Common myeloid progenitor, CD34-positive (primary cell): ENCODE results near the gene SPG21.

Source experiments
- CTCF ChIA-PET: fragments of 350-600 bp; sonication (Branson Sonifier 250); formaldehyde crosslinking; loops from one replicate; lab custom pipeline; 2021; ENCODE audit warnings: antibody characterized with exemption; lab: Charles Lee
- POLR2A ChIA-PET: fragments of 350-600 bp; sonication (Branson Sonifier 250); formaldehyde crosslinking; loops from one replicate; lab custom pipeline; 2021; ENCODE audit warnings: antibody characterized with exemption; lab: Charles Lee
- DNase-seq, 3 donors: peaks; one replicate each; pipeline versions ENCODE4 v3.0.0 to v3.0.0-alpha.2; 2013
- H3K27ac ChIP-seq, 2 experiments: 1 replicate in 1 of 2; 2 replicates in 1 of 2; pipeline ENCODE4 v1.7.0; 2013; ENCODE audit warnings: inconsistent platforms in 2 of 2, low read length in 2 of 2, mild to moderate bottlenecking in 2 of 2, low read depth in 1 of 2, moderate library complexity in 1 of 2; ENCODE audit not compliant: severe bottlenecking in 2 of 2, insufficient read depth in 1 of 2, poor library complexity in 1 of 2
- H3K27me3 ChIP-seq, 5 experiments: replicated peaks in 2 of 5; 1 replicate in 3 of 5; 2 replicates in 2 of 5; pipeline versions ENCODE4 v1.6.1 to v1.7.0; 2013; ENCODE audit warnings: low read length in 4 of 5, mild to moderate bottlenecking in 2 of 5, moderate library complexity in 2 of 5, inconsistent platforms in 1 of 5; ENCODE audit not compliant: insufficient read depth in 5 of 5, control insufficient read depth in 4 of 5
- H3K36me3 ChIP-seq, 4 experiments: 1 replicate in 2 of 4; 2 replicates in 2 of 4; pipeline versions ENCODE4 v1.6.1 to v1.7.0; 2013; ENCODE audit warnings: low read length in 3 of 4, control low read depth in 1 of 4, mild to moderate bottlenecking in 1 of 4; ENCODE audit not compliant: control insufficient read depth in 4 of 4, insufficient read depth in 4 of 4
- H3K4me1 ChIP-seq, 4 experiments: 1 replicate in 3 of 4; 2 replicates in 1 of 4; pipeline versions ENCODE4 v1.6.1 to v1.7.1; 2013; ENCODE audit warnings: low read length in 3 of 4, mild to moderate bottlenecking in 3 of 4, control low read depth in 1 of 4, inconsistent platforms in 1 of 4, moderate library complexity in 1 of 4; ENCODE audit not compliant: control insufficient read depth in 4 of 4, insufficient read depth in 4 of 4; ENCODE audit errors: control extremely low read depth in 1 of 4
- H3K4me3 ChIP-seq, 7 experiments: 1 replicate in 4 of 7; 2 replicates in 3 of 7; pipeline versions ENCODE4 v1.5.1 to v1.7.0; 2013; ENCODE audit warnings: mild to moderate bottlenecking in 7 of 7, low read length in 6 of 7, moderate library complexity in 6 of 7, inconsistent platforms in 2 of 7, low read depth in 2 of 7, control low read depth in 1 of 7; ENCODE audit not compliant: insufficient read depth in 4 of 7, control insufficient read depth in 1 of 7; ENCODE audit errors: extremely low read depth in 1 of 7
- H3K9me3 ChIP-seq, 5 experiments: 1 replicate in 4 of 5; 2 replicates in 1 of 5; pipeline versions ENCODE4 v1.6.1 to v1.7.1; 2013; ENCODE audit warnings: low read length in 4 of 5, mild to moderate bottlenecking in 2 of 5, inconsistent platforms in 1 of 5, low read depth in 1 of 5, moderate library complexity in 1 of 5; ENCODE audit not compliant: control insufficient read depth in 4 of 5, insufficient read depth in 2 of 5; ENCODE audit errors: control extremely low read depth in 1 of 5
- WGBS: methylation state at CpG from one replicate; pipeline ENCODE4 v1.1.5; 2013; ENCODE audit not compliant: insufficient coverage; 5-methylcytosine and 5-hydroxymethylcytosine counted together

The SPG21 gene

GRCh38 chr15:64930778-64931371, 58.8 kb downstream of the SPG21 start:
- POLR2A ChIA-PET, result no interaction called here
- Histone ChIP-seq H3K9me3 (no peaks in the 10 kb centered on the region), H3K27ac (no peak overlapping the region), H3K27me3 (no peaks in the 10 kb centered on the region), H3K4me3 (no peak overlapping the region), H3K36me3 (peaks cover 0 to 4% (median 0%) of the 10 kb centered on the region in 4 experiments), H3K4me1 (peaks cover 0 to 7% (median 4%) of the 10 kb centered on the region in 4 experiments)
- DNase-seq, result peak in 2 of 3 donors; percentile 57 to 68
- CTCF ChIA-PET, result no interaction called here
- WGBS, result 68% methylated on average over 11 of the region's 11 CpGs

- POLR2A ChIA-PET, result no interaction called here
- Histone ChIP-seq H3K27me3 (no peaks in the 10 kb centered on the region), H3K4me3 (no peak overlapping the region), H3K9me3 (no peaks in the 10 kb centered on the region), H3K36me3 (peaks cover 0 to 4% (median 0%) of the 10 kb centered on the region in 4 experiments), H3K27ac (no peak overlapping the region), H3K4me1 (peaks cover 0 to 9% (median 6%) of the 10 kb centered on the region in 4 experiments)
- CTCF ChIA-PET, result interaction anchor here (1.7 kb wide), 1 partner anchor 14 kb away, joined by 4 read pairs; no protein-coding TSS in a partner anchor
- 95% methylated on average over 9 of the region's 10 CpGs for WGBS
- no peak for DNase-seq
These were observed 59.6 kb downstream of the SPG21 start for GRCh38 chr15:64930019-64930652.

- WGBS, result 77% methylated on average over 6 of the region's 10 CpGs
These were observed 61.0 kb downstream of the SPG21 start for GRCh38 chr15:64928626-64929220.

GRCh38 chr15:64926661-64927060, 63.1 kb downstream of the SPG21 start:
- WGBS, result 92% methylated on average over 8 of the region's 8 CpGs
- H3K4me1 ChIP-seq, result peaks cover 0 to 15% (median 6%) of the 10 kb centered on the region in 4 experiments
- CTCF ChIA-PET, result no interaction called here
- H3K4me3 ChIP-seq, result no peak overlapping the region
- no peaks in the 10 kb centered on the region for H3K9me3 ChIP-seq
- H3K27ac ChIP-seq, result no peak overlapping the region
- no peaks in the 10 kb centered on the region for H3K36me3 ChIP-seq
- DNase-seq, result no peak
- POLR2A ChIA-PET, result no interaction called here
- no peaks in the 10 kb centered on the region for H3K27me3 ChIP-seq

More at GRCh38 chr15:64928626-64929220, 61.0 kb downstream of the SPG21 start:
- Histone ChIP-seq H3K4me1 (peaks cover 0 to 15% (median 6%) of the 10 kb centered on the region in 4 experiments), H3K36me3 (peaks cover 0 to 4% (median 0%) of the 10 kb centered on the region in 4 experiments), H3K27me3 (no peaks in the 10 kb centered on the region), H3K27ac (no peak overlapping the region), H3K4me3 (no peak overlapping the region), H3K9me3 (no peaks in the 10 kb centered on the region)
- ChIA-PET POLR2A (no interaction called here), CTCF (interaction anchor here (1.7 kb wide), 1 partner anchor 16 kb away, joined by 4 read pairs; no protein-coding TSS in a partner anchor)
- DNase-seq, result no peak

GRCh38 chr15:64925335-64926330, 64.1 kb downstream of the SPG21 start:
- Histone ChIP-seq H3K4me3 (no peak overlapping the region), H3K9me3 (no peaks in the 10 kb centered on the region), H3K27me3 (no peaks in the 10 kb centered on the region), H3K4me1 (peaks cover 0 to 15% (median under 1%) of the 10 kb centered on the region in 4 experiments), H3K27ac (no peak overlapping the region), H3K36me3 (no peaks in the 10 kb centered on the region)
- ChIA-PET POLR2A (interaction anchor here (0.6 kb wide), 1 partner anchor 47 kb away, joined by 4 read pairs; no protein-coding TSS in a partner anchor), CTCF (no interaction called here)
- 100% methylated on average over 8 of the region's 13 CpGs for WGBS
- DNase-seq, result no peak

GRCh38 chr15:64923546-64923945, 66.2 kb downstream of the SPG21 start:
- Histone ChIP-seq H3K4me1 (peaks cover 0 to 12% (median 0%) of the 10 kb centered on the region in 4 experiments), H3K36me3 (no peaks in the 10 kb centered on the region), H3K9me3 (no peaks in the 10 kb centered on the region), H3K27me3 (no peaks in the 10 kb centered on the region), H3K4me3 (no peak overlapping the region), H3K27ac (no peak overlapping the region)
- ChIA-PET CTCF (no interaction called here), POLR2A (no interaction called here)
- no peak for DNase-seq
- WGBS, result no CpG with 5 or more reads among the region's 2 CpGs
